HG02642 (cell line): ENCODE results near the gene SLC30A1.

Experiments used
- ATAC-seq: cut with Tn5 transposase; IDR thresholded peaks from one replicate; pipeline ENCODE4 v1.9.1; 2021; ENCODE audit warnings: mild to moderate bottlenecking; ENCODE audit not compliant: unreplicated experiment, poor library complexity

Gene SLC30A1

GRCh38 chr1:211527888-211528287 is 51.1 kb downstream of the SLC30A1 start:
- ATAC-seq = no peak

- ATAC-seq = peak; percentile 84
Measured at GRCh38 chr1:211527006-211527405, 52.0 kb downstream of the SLC30A1 start.

GRCh38 chr1:211526101-211526500 is 52.9 kb downstream of the SLC30A1 start:
- ATAC-seq = no peak

GRCh38 chr1:211525101-211525676 is 53.8 kb downstream of the SLC30A1 start:
- no peak for ATAC-seq

GRCh38 chr1:211524521-211524920 is 54.4 kb downstream of the SLC30A1 start:
- no peak for ATAC-seq

GRCh38 chr1:211522804-211523203 is 56.2 kb downstream of the SLC30A1 start:
- ATAC-seq = no peak
